GM23248 (cell line): ENCODE results near the gene FGF1.

Experiments
- EZH2 ChIP-seq: fragments of 200-600 bp; sonication (generic); IDR thresholded peaks from 2 replicates; pipeline ENCODE4 v1.6.1; 2018; ENCODE audit warnings: antibody characterized with exemption, mild to moderate bottlenecking; ENCODE audit not compliant: insufficient read depth, poor library complexity, severe bottlenecking
- EZH2phosphoT487 ChIP-seq: fragments of 200-600 bp; sonication (generic); IDR thresholded peaks from 2 replicates; pipeline ENCODE4 v1.6.1; 2018; ENCODE audit warnings: antibody characterized with exemption, moderate library complexity, mild to moderate bottlenecking, low read depth; ENCODE audit not compliant: insufficient read depth

DNA sequence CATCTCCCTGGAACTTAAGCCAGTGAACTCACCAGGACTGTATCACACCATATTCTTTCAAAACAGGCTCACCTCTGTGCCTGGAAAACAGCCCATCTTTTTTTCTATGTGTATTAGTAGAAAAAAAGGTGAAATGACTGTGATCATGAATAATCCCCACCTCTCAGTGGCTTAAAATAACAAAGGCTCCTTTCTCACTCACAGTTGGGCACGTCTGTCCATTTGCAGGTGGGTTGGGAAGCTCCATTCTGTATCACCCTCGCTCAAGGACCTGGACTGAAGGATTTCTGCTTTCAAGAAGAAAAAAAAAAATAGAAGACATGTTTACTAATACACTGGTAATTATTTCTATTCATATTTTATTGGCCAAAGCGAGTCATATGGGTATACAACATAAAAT, 17.3 kb upstream of the FGF1 start:
- TF ChIP-seq EZH2phosphoT487 (no peak), EZH2 (no peak)
